ENCODE measurements around the gene KIF5B. TPM values are rescaled to one million over a fixed set of nuclear protein-coding genes. Genes with fewer than 3 reads are reported as not detected.

KIF5B gene
- total and polyA plus RNA-seq, 10 of the 15 experiments (the other 5 are each of a cell fraction or from before 2014, with no cell fraction given), result 14.7 to 47.4 (median 33.1) TPM

DNA sequence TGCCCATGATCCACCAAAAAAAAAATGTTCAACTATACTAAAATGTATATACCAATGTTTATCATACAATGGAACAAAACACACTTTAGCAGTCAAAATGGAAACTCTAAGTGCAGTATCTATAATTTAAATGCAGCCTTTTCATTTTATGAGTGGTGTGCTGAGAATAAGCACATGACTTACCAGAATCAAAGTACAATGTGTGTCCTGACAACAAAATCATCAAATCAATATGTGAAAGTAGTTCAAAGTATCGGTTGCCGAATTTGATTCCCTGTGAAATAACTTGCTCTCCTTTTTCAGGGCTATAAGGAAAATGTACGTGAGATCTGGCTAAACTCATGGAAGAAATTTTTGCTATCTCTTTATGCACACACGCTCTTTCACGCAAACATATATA lies 16.9 kb upstream of the KIF5B start (continued):
- no peak for TF ChIP-seq RAD21 (IDR thresholded peaks at IDR 0.05; ENCODE audit: insufficient read depth, low read depth, low read length)
- TF ChIP-seq, protein P1, sequence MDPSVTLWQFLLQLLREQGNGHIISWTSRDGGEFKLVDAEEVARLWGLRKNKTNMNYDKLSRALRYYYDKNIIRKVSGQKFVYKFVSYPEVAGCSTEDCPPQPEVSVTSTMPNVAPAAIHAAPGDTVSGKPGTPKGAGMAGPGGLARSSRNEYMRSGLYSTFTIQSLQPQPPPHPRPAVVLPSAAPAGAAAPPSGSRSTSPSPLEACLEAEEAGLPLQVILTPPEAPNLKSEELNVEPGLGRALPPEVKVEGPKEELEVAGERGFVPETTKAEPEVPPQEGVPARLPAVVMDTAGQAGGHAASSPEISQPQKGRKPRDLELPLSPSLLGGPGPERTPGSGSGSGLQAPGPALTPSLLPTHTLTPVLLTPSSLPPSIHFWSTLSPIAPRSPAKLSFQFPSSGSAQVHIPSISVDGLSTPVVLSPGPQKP (IDR thresholded peaks at IDR 0.05; ENCODE audit: low read depth, low read length), result no peak

DNA sequence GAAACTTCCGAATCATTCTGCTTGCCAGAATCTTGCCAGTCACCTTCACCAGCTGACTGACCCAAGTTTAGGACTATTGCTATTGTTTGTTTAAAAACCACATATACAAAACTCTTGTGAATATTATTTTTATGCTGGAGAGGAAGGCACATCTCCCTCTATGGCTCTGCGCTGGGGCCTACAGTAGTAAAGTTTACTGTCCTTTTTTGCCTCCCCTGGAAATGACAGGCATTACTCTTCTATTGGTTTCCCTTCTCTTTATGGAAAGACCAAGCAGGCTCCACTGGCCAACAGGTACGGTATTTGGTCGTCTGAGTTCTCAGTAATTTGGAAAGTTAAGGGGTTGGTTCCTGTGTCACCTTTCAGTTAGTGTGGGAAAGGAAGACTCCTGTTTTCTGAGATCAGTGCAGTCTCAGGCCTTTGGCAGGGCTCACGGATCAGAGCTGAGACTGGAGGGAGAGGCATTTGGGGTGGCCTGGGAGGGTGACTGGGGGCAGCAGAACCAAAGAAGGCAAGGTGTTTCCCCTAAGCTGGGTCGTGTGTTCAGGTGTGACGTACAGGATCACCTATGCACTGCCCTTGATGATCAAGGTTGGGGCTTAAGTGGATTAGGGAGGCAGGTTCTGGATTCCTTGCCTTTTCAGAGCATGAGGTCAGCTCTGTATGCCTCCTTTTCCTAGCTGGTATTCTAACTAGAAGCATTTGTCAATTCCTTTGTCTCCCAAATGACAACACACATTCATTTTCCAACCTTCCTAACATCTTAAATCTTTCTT lies 16.0 kb upstream of the KIF5B start:
- no peak for ATAC-seq
- no TSS peak for BruUV-seq (replicated peaks)
- Histone ChIP-seq H3K9ac (ENCODE audit: control insufficient read depth, insufficient read depth, low read length) (no peak overlapping the region), H3K9me3 (replicated peaks; ENCODE audit: control insufficient read depth, insufficient read depth, low read length) (no peaks in the 10 kb centered on the region), H3K27ac (ENCODE audit: control insufficient read depth, insufficient read depth) (no peak overlapping the region), H4K20me1 (ENCODE audit: control insufficient read depth, insufficient read depth) (no peaks in the 10 kb centered on the region), H3K4me3 (no peak overlapping the region), H3K36me3 (ENCODE audit: control insufficient read depth in 2 of 2, insufficient read depth in 2 of 2, low read length in 1 of 2) (no peaks in the 10 kb centered on the region), H3K27me3 (replicated peaks in 1 of 2; ENCODE audit: control insufficient read depth in 2 of 2, insufficient read depth in 2 of 2, low read length in 1 of 2) (no peaks in the 10 kb centered on the region), H3K4me2 (ENCODE audit: control insufficient read depth, insufficient read depth) (no peak overlapping the region), H3K4me1 (ENCODE audit: control insufficient read depth, insufficient read depth, low read length) (no peaks in the 10 kb centered on the region), H2AFZ (ENCODE audit: control insufficient read depth, low read depth, low read length) (no peak overlapping the region), H3K79me2 (ENCODE audit: control insufficient read depth, insufficient read depth, low read length) (no peaks in the 10 kb centered on the region)
- CTCF ChIA-PET, result no interaction called here
- SMC1A ChIA-PET (ENCODE audit: uncharacterized antibody, unreplicated experiment), result no interaction called here
- no peak for FAIRE-seq
- WGBS (ENCODE audit: insufficient coverage, insufficient replicate concordance, low lambda C conversion rate, missing lambda C conversion rate), result 27% methylated on average over 7 of the region's 7 CpGs
- POLR2A ChIA-PET, result no interaction called here
- no peak for DNase-seq (ENCODE audit: low read depth, low spot score)
- RAD21 ChIA-PET (ENCODE audit: unreplicated experiment), result no interaction called here
- intact Hi-C loops (cut with micrococcal nuclease; ENCODE audit: unreplicated experiment), result loop anchor here (10.0 kb wide), 1 partner anchor 373 kb away; the partner anchor contains the start of gene CCDC7
- in situ Hi-C loops (cut with MboI), result no loop called here
- no peak for TF ChIP-seq ESRRA (IDR thresholded peaks at IDR 0.05; ENCODE audit: low read length)
- TF ChIP-seq SMAD1 (IDR thresholded peaks at IDR 0.05; ENCODE audit: low read depth, partially characterized antibody), result no peak
- TF ChIP-seq CHD2 (IDR thresholded peaks at IDR 0.05; ENCODE audit: borderline replicate concordance, low read depth, low read length), result no peak
- no peak for TF ChIP-seq ASH2L (IDR thresholded peaks at IDR 0.05; ENCODE audit: borderline replicate concordance, low read depth)
- no peak for TF ChIP-seq MXI1 (IDR thresholded peaks at IDR 0.05; ENCODE audit: low read depth, low read length)
- no peak for TF ChIP-seq GABPA (IDR thresholded peaks at IDR 0.05; ENCODE audit: low read depth)
- TF ChIP-seq, protein P2, sequence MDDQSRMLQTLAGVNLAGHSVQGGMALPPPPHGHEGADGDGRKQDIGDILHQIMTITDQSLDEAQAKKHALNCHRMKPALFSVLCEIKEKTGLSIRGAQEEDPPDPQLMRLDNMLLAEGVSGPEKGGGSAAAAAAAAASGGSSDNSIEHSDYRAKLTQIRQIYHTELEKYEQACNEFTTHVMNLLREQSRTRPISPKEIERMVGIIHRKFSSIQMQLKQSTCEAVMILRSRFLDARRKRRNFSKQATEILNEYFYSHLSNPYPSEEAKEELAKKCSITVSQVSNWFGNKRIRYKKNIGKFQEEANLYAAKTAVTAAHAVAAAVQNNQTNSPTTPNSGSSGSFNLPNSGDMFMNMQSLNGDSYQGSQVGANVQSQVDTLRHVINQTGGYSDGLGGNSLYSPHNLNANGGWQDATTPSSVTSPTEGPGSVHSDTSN (IDR thresholded peaks at IDR 0.05; ENCODE audit: insufficient replicate concordance, low read depth, low read length), result no peak
- no peak for TF ChIP-seq IKZF2 (IDR thresholded peaks at IDR 0.05)
- TF ChIP-seq, protein P3, sequence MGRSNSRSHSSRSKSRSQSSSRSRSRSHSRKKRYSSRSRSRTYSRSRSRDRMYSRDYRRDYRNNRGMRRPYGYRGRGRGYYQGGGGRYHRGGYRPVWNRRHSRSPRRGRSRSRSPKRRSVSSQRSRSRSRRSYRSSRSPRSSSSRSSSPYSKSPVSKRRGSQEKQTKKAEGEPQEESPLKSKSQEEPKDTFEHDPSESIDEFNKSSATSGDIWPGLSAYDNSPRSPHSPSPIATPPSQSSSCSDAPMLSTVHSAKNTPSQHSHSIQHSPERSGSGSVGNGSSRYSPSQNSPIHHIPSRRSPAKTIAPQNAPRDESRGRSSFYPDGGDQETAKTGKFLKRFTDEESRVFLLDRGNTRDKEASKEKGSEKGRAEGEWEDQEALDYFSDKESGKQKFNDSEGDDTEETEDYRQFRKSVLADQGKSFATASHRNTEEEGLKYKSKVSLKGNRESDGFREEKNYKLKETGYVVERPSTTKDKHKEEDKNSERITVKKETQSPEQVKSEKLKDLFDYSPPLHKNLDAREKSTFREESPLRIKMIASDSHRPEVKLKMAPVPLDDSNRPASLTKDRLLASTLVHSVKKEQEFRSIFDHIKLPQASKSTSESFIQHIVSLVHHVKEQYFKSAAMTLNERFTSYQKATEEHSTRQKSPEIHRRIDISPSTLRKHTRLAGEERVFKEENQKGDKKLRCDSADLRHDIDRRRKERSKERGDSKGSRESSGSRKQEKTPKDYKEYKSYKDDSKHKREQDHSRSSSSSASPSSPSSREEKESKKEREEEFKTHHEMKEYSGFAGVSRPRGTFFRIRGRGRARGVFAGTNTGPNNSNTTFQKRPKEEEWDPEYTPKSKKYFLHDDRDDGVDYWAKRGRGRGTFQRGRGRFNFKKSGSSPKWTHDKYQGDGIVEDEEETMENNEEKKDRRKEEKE (IDR thresholded peaks at IDR 0.05), result no peak
- no peak for TF ChIP-seq IRF4 (IDR thresholded peaks at IDR 0.05; ENCODE audit: low read depth, low read length)
- TF ChIP-seq, protein P4, sequence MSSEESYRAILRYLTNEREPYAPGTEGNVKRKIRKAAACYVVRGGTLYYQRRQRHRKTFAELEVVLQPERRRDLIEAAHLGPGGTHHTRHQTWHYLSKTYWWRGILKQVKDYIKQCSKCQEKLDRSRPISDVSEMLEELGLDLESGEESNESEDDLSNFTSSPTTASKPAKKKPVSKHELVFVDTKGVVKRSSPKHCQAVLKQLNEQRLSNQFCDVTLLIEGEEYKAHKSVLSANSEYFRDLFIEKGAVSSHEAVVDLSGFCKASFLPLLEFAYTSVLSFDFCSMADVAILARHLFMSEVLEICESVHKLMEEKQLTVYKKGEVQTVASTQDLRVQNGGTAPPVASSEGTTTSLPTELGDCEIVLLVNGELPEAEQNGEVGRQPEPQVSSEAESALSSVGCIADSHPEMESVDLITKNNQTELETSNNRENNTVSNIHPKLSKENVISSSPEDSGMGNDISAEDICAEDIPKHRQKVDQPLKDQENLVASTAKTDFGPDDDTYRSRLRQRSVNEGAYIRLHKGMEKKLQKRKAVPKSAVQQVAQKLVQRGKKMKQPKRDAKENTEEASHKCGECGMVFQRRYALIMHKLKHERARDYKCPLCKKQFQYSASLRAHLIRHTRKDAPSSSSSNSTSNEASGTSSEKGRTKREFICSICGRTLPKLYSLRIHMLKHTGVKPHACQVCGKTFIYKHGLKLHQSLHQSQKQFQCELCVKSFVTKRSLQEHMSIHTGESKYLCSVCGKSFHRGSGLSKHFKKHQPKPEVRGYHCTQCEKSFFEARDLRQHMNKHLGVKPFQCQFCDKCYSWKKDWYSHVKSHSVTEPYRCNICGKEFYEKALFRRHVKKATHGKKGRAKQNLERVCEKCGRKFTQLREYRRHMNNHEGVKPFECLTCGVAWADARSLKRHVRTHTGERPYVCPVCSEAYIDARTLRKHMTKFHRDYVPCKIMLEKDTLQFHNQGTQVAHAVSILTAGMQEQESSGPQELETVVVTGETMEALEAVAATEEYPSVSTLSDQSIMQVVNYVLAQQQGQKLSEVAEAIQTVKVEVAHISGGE (CRISPR knock-in tag; IDR thresholded peaks at IDR 0.05), result no peak

Measured in GM12878 (cell line).